Liver (tissue), 9 donors: ENCODE results near the gene CCDC12. TPM values are rescaled to one million over a fixed set of nuclear protein-coding genes. Genes with fewer than 3 reads are reported as not detected.

Experiments used
- DNase-seq: peaks from one replicate; pipeline ENCODE4 v3.0.0-alpha.2; 2017; ENCODE audit warnings: low spot score
- H3K27ac ChIP-seq, 2 donors: one replicate each; pipeline ENCODE4 v1.7.0; 2013; ENCODE audit warnings: inconsistent platforms in 2 of 2, low read length in 2 of 2, control low read depth in 1 of 2, low read depth in 1 of 2, mild to moderate bottlenecking in 1 of 2
- H3K27me3 ChIP-seq, 4 donors: one replicate each; pipeline versions ENCODE4 v1.6.1 to v1.7.0; 2013; ENCODE audit warnings: low read length in 3 of 4, inconsistent platforms in 1 of 4, mild to moderate bottlenecking in 1 of 4, moderate library complexity in 1 of 4; ENCODE audit not compliant: control insufficient read depth in 4 of 4, insufficient read depth in 4 of 4
- H3K36me3 ChIP-seq, 4 donors: one replicate each; pipeline versions ENCODE4 v1.6.1 to v1.7.0; 2013; ENCODE audit warnings: low read length in 3 of 4, mild to moderate bottlenecking in 3 of 4, low read depth in 1 of 4, moderate library complexity in 1 of 4; ENCODE audit not compliant: control insufficient read depth in 4 of 4, insufficient read depth in 3 of 4
- H3K4me1 ChIP-seq, 4 donors: one replicate each; pipeline versions ENCODE4 v1.6.1 to v1.7.0; 2013; ENCODE audit warnings: low read length in 3 of 4, mild to moderate bottlenecking in 3 of 4, moderate library complexity in 1 of 4; ENCODE audit not compliant: control insufficient read depth in 4 of 4, insufficient read depth in 4 of 4
- H3K4me3 ChIP-seq, 3 donors: one replicate each; pipeline versions ENCODE4 v1.6.1 to v1.7.0; 2013; ENCODE audit warnings: low read length in 3 of 3, control low read depth in 1 of 3, low read depth in 1 of 3, mild to moderate bottlenecking in 1 of 3
- H3K9ac ChIP-seq, 2 donors: one replicate each; pipeline ENCODE4 v1.7.0; 2013; ENCODE audit warnings: low read length in 2 of 2, mild to moderate bottlenecking in 2 of 2, moderate library complexity in 2 of 2, control low read depth in 1 of 2, low read depth in 1 of 2
- H3K9me3 ChIP-seq, 4 donors: one replicate each; pipeline versions ENCODE4 v1.6.1 to v1.7.0; 2013; ENCODE audit warnings: low read length in 3 of 4; ENCODE audit not compliant: control insufficient read depth in 4 of 4
- ATF3 ChIP-seq: IDR thresholded peaks from 2 replicates; pipeline ENCODE4 v1.6.1; 2016; ENCODE audit warnings: antibody characterized with exemption
- CTCF ChIP-seq: fragments of 150-350 bp; IDR thresholded peaks from 2 replicates; pipeline ENCODE4 v1.5.1; 2017; ENCODE audit warnings: improper control_type of control experiment, low read depth, low read length; ENCODE audit not compliant: missing input control
- EGR1 ChIP-seq, 2 donors: IDR thresholded peaks; 2 replicates each; pipeline ENCODE4 v1.6.1; 2016 to 2018; ENCODE audit warnings: antibody characterized with exemption in 2 of 2, low read depth in 2 of 2
- FOXA1 ChIP-seq: IDR thresholded peaks from 2 replicates; pipeline ENCODE4 v1.6.1; 2016; ENCODE audit warnings: antibody characterized with exemption
- FOXA2 ChIP-seq: IDR thresholded peaks from 2 replicates; pipeline ENCODE4 v1.6.1; 2016; ENCODE audit warnings: antibody characterized with exemption
- GABPA ChIP-seq, 2 donors: IDR thresholded peaks in 1 of 2; conservative IDR thresholded peaks in 1 of 2; 2 replicates each; pipeline ENCODE4 v1.6.1; 2016; ENCODE audit warnings: antibody characterized with exemption in 2 of 2, mild to moderate bottlenecking in 1 of 2, moderate library complexity in 1 of 2
- HNF4A ChIP-seq, 2 donors: conservative IDR thresholded peaks; 2 replicates each; pipeline ENCODE4 v1.6.1; 2016; ENCODE audit warnings: antibody characterized with exemption in 2 of 2, mild to moderate bottlenecking in 2 of 2
- HNF4G ChIP-seq: IDR thresholded peaks from 2 replicates; pipeline ENCODE4 v1.6.1; 2016; ENCODE audit warnings: antibody characterized with exemption
- JUND ChIP-seq, 2 donors: IDR thresholded peaks; 2 replicates each; pipeline ENCODE4 v1.6.1; 2016; ENCODE audit warnings: antibody characterized with exemption in 2 of 2
- MAX ChIP-seq: IDR thresholded peaks from 2 replicates; pipeline ENCODE4 v1.6.1; 2016; ENCODE audit warnings: antibody characterized with exemption
- NR2F2 ChIP-seq: IDR thresholded peaks from 2 replicates; pipeline ENCODE4 v1.6.1; 2016; ENCODE audit warnings: antibody characterized with exemption
- RAD21 ChIP-seq, 2 donors: IDR thresholded peaks; 2 replicates each; pipeline ENCODE4 v1.6.1; 2016; ENCODE audit warnings: antibody characterized with exemption in 2 of 2, mild to moderate bottlenecking in 2 of 2
- RXRA ChIP-seq, 2 donors: IDR thresholded peaks; 2 replicates each; pipeline ENCODE4 v1.6.1; 2017 to 2018; ENCODE audit warnings: antibody characterized with exemption in 2 of 2, mild to moderate bottlenecking in 1 of 2
- SP1 ChIP-seq: IDR thresholded peaks from 2 replicates; pipeline ENCODE4 v1.6.1; 2018; ENCODE audit warnings: antibody characterized with exemption, mild to moderate bottlenecking
- TAF1 ChIP-seq: conservative IDR thresholded peaks from 2 replicates; pipeline ENCODE4 v1.6.1; 2016; ENCODE audit warnings: antibody characterized with exemption, mild to moderate bottlenecking
- YY1 ChIP-seq: IDR thresholded peaks from 2 replicates; pipeline ENCODE4 v1.6.1; 2016; ENCODE audit warnings: antibody characterized with exemption, mild to moderate bottlenecking
- ZBTB33 ChIP-seq: IDR thresholded peaks from 2 replicates; pipeline ENCODE4 v1.6.1; 2016; ENCODE audit warnings: antibody characterized with exemption
- WGBS: extraction: QIAGEN DNeasy Blood & Tissue Kit; methylation state at CpG from one replicate; pipeline ENCODE4 v1.1.7; 2013; 5-methylcytosine and 5-hydroxymethylcytosine counted together
- polyA plus RNA-seq, 2 donors: library from polyadenylated mRNA; stranded (reverse) in 1 of 2; unstranded in 1 of 2; fragments of 200-250 nt in 1 of 2; fragments of >200 nt in 1 of 2; fragmentation: Nextera tagmentation in 1 of 2; extraction: Ambion mirVana in 1 of 2; gene quantifications; one replicate each; pipeline versions ENCODE4 v1.2.1 to v1.2.3, GENCODE V29; 2013 to 2015
- total RNA-seq, 2 donors: library from RNA; depleted of rRNA; stranded (reverse); fragments of >200 nt; gene quantifications; one replicate each; pipeline ENCODE4 v1.2.3, GENCODE V29; 2014
- donor health status: healthy.
- donor health status: healthy.
- donor health status: healthy.
- donor health status: healthy.
- donor health status: healthy.

CCDC12 gene
- total and polyA plus RNA-seq, 4 donors, result 8.5 to 35.1 (median 26.6) TPM

- no peaks in the 10 kb centered on the region for H3K36me3 ChIP-seq
- DNase-seq, result no peak
- no peaks in the 10 kb centered on the region for H3K9me3 ChIP-seq
- TF ChIP-seq RAD21 (IDR thresholded peaks at IDR 0.05) (no peak), FOXA1 (no peak), EGR1 (IDR thresholded peaks at IDR 0.05; ENCODE audit: low read depth in 2 of 2) (no peak)
- no peak overlapping the region for H3K27ac ChIP-seq
- WGBS, result 79% methylated on average over 7 of the region's 7 CpGs
- H3K9ac ChIP-seq, result no peak overlapping the region
- H3K27me3 ChIP-seq, result peaks cover 0 to 5% (median 1%) of the 10 kb centered on the region in 4 donors
- no peak overlapping the region for H3K4me3 ChIP-seq
- peaks cover 3 to 14% (median 7%) of the 10 kb centered on the region in 4 donors for H3K4me1 ChIP-seq
These were observed 88.5 kb downstream of the CCDC12 start for GRCh38 chr3:46887980-46888494.

- Histone ChIP-seq H3K9me3 (no peaks in the 10 kb centered on the region), H3K4me1 (peaks cover 3 to 7% (median 4%) of the 10 kb centered on the region in 4 donors), H3K27me3 (peaks cover 0 to 13% (median 1%) of the 10 kb centered on the region in 4 donors), H3K36me3 (no peaks in the 10 kb centered on the region), H3K9ac (no peak overlapping the region), H3K4me3 (no peak overlapping the region), H3K27ac (no peak overlapping the region)
- no peak for DNase-seq
- 88% methylated on average over 3 of the region's 3 CpGs for WGBS
- TF ChIP-seq SP1 (no peak), TAF1 (no peak), MAX (no peak), GABPA (IDR thresholded peaks at IDR 0.05 in 1 of 2, conservative IDR thresholded peaks at IDR 0.05 in 1 of 2) (no peak), JUND (IDR thresholded peaks at IDR 0.05) (no peak), FOXA1 (no peak), ATF3 (no peak), NR2F2 (no peak), EGR1 (IDR thresholded peaks at IDR 0.05; ENCODE audit: low read depth in 2 of 2) (no peak), CTCF (no peak), HNF4G (no peak), RXRA (IDR thresholded peaks at IDR 0.05) (no peak), HNF4A (conservative IDR thresholded peaks at IDR 0.05) (no peak), YY1 (no peak), ZBTB33 (no peak), RAD21 (IDR thresholded peaks at IDR 0.05) (no peak), FOXA2 (no peak)
These were observed 90.9 kb downstream of the CCDC12 start for GRCh38 chr3:46885612-46886011.
